K562 (cell line): ENCODE data around the gene TUBA1B. TPM values are rescaled to one million over a fixed set of nuclear protein-coding genes. Genes with fewer than 3 reads are reported as not detected.

ENCODE experiments used
- ASH1L ChIP-seq: fragments of 450-650 bp; IDR thresholded peaks from 2 replicates; pipeline ENCODE4 v1.6.1; 2018; ENCODE audit warnings: borderline replicate concordance, mild to moderate bottlenecking, low read depth; ENCODE audit not compliant: partially characterized antibody
- BRCA1 ChIP-seq, 2 experiments: fragments of 450-650 bp in 1 of 2; sonication (generic) in 1 of 2; formaldehyde crosslinking in 1 of 2; IDR thresholded peaks; 2 replicates each; pipeline versions ENCODE4 v1.5.0 to v1.6.1; 2017 to 2020; ENCODE audit warnings: mild to moderate bottlenecking in 1 of 2, missing genetic modification reagents in 1 of 2
- CSDE1 ChIP-seq, 2 experiments: fragments of 450-650 bp; IDR thresholded peaks; 2 replicates each; pipeline ENCODE4 v1.6.1; 2016; ENCODE audit warnings: mild to moderate bottlenecking in 1 of 2
- CTBP1 ChIP-seq: fragments of 450-650 bp; IDR thresholded peaks from 2 replicates; pipeline ENCODE4 v1.6.1; 2016; ENCODE audit warnings: borderline replicate concordance
- ETS2 ChIP-seq: IDR thresholded peaks from 2 replicates; pipeline ENCODE4 v1.6.1; 2016; ENCODE audit warnings: borderline replicate concordance, missing genetic modification characterization, mild to moderate bottlenecking, moderate library complexity, missing compliant biosample characterization; ENCODE audit not compliant: poor library complexity, severe bottlenecking
- FOXK1 ChIP-seq: sonication (generic); formaldehyde crosslinking; IDR thresholded peaks from 2 replicates; pipeline ENCODE4 v1.8.0; 2022; ENCODE audit warnings: missing genetic modification reagents, mild to moderate bottlenecking, borderline replicate concordance
- NCOA4 ChIP-seq: fragments of 450-650 bp; IDR thresholded peaks from 2 replicates; pipeline ENCODE4 v1.6.1; 2018; ENCODE audit warnings: mild to moderate bottlenecking; ENCODE audit not compliant: partially characterized antibody
- SRSF7 ChIP-seq: fragments of 200-400 bp; formaldehyde crosslinking; optimal IDR thresholded peaks from 2 replicates; pipeline ENCODE3; 2017; ENCODE audit warnings: mild to moderate bottlenecking, low read depth, low read length
- ZKSCAN3 ChIP-seq: fragments of 250-450 bp; sonication (Bioruptor Pico); IDR thresholded peaks from 2 replicates; pipeline ENCODE4 v1.4.0; 2020
- ZNF766 ChIP-seq: fragments of 200-800 bp; sonication (Bioruptor generic); conservative IDR thresholded peaks from 2 replicates; pipeline ENCODE4 v1.6.1; 2016; ENCODE audit warnings: missing genetic modification characterization, missing compliant biosample characterization
- polyA plus RNA-seq, 8 experiments: library from polyadenylated mRNA; depleted of rRNA in 4 of 8; stranded (reverse) in 5 of 8; unstranded in 3 of 8; fragments of >200 nt; fragmentation: Nextera tagmentation in 2 of 8; fragmentation: Illumina TruSeq in 1 of 8; extraction: Ambion mirVana in 2 of 8; extraction: Trizol in 1 of 8; gene quantifications; 2 replicates each; pipeline versions ENCODE4 v1.2.1 to v1.2.3, GENCODE V29; 2011 to 2014; ENCODE audit warnings: inconsistent platforms in 1 of 8, missing spikeins in 1 of 8
- total RNA-seq, 7 experiments: library from RNA; depleted of rRNA in 6 of 7; stranded (reverse); fragments of >200 nt in 6 of 7; fragmentation: Illumina TruSeq in 2 of 7; extraction: Trizol in 2 of 7; gene quantifications; 2 replicates each; pipeline versions ENCODE4 v1.2.1 to v1.2.3, GENCODE V29; 2011 to 2021; ENCODE audit warnings: low replicate concordance in 1 of 7
- TF ChIP-seq, protein P1 (sequence below), 2 experiments: fragments of 450-650 bp; formaldehyde crosslinking in 1 of 2; IDR thresholded peaks; 2 replicates each; pipeline versions ENCODE4 v1.4.0 to v1.6.1; 2014 to 2020; ENCODE audit warnings: mild to moderate bottlenecking in 2 of 2, borderline replicate concordance in 1 of 2, low read depth in 1 of 2
- TF ChIP-seq, protein P2 (sequence below), 2 experiments: fragments of 450-650 bp; IDR thresholded peaks; 2 replicates each; pipeline ENCODE4 v1.6.1; 2016

Gene TUBA1B
- total and polyA plus RNA-seq, 9 of the 15 experiments (the other 6 are each of a cell fraction or from before 2014, with no cell fraction given) = 2,189 to 4,624 (median 2,628) TPM

DNA sequence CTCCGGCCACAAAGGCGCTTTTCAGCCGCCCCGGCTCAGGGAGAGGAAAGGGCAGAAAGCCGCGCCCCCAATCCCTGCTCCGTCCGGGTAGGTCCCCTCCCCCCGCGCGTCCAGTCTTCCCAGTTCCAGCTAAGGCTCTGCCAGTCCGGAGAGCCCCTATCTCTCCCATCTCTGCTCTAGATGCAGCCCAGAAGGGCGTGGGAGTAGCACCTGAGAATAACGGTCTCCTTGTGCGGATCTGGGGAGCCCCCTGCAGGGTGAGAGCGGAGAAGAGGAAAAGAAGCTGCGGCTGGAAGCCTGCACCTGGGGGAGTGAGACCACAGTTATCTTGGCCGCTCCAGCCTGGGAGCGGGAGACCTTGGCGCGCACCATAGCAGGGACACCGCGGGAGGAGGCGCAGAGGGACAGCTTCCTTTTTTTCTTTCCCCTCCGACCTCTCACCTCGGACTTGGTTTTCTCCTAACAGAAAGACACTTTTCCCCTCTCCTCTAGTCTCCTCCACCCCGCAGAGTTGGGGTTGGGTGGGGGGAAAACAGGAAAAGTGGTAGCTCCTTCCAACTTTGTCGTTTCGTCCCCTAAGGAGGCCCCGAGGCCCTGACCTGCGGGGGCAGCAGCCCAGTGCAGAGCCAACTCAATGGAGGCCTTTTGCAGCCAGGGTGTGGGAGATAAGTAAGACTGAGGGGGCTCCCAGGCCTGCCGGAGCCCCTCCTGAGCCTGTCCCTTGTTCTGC is 38.9 kb downstream of the TUBA1B start (continued):
- TF ChIP-seq, protein P1, sequence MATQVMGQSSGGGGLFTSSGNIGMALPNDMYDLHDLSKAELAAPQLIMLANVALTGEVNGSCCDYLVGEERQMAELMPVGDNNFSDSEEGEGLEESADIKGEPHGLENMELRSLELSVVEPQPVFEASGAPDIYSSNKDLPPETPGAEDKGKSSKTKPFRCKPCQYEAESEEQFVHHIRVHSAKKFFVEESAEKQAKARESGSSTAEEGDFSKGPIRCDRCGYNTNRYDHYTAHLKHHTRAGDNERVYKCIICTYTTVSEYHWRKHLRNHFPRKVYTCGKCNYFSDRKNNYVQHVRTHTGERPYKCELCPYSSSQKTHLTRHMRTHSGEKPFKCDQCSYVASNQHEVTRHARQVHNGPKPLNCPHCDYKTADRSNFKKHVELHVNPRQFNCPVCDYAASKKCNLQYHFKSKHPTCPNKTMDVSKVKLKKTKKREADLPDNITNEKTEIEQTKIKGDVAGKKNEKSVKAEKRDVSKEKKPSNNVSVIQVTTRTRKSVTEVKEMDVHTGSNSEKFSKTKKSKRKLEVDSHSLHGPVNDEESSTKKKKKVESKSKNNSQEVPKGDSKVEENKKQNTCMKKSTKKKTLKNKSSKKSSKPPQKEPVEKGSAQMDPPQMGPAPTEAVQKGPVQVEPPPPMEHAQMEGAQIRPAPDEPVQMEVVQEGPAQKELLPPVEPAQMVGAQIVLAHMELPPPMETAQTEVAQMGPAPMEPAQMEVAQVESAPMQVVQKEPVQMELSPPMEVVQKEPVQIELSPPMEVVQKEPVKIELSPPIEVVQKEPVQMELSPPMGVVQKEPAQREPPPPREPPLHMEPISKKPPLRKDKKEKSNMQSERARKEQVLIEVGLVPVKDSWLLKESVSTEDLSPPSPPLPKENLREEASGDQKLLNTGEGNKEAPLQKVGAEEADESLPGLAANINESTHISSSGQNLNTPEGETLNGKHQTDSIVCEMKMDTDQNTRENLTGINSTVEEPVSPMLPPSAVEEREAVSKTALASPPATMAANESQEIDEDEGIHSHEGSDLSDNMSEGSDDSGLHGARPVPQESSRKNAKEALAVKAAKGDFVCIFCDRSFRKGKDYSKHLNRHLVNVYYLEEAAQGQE (IDR thresholded peaks at IDR 0.05; ENCODE audit: borderline replicate concordance) = peak; percentile 85
- TF ChIP-seq, protein P1 (CRISPR knock-in tag; IDR thresholded peaks at IDR 0.05; ENCODE audit: low read depth) = no peak; the same call in 1 of the 2 replicates
- TF ChIP-seq CTBP1 = peak; percentile 100
- TF ChIP-seq ZNF766 (CRISPR knock-in tag) = peak; percentile 58
- TF ChIP-seq ETS2 (tag) = no peak
- no peak for TF ChIP-seq FOXK1 (CRISPR knock-in tag)
- no peak for TF ChIP-seq ZKSCAN3
- TF ChIP-seq ASH1L = no peak
- no peak for TF ChIP-seq SRSF7
- TF ChIP-seq CSDE1 (IDR thresholded peaks at IDR 0.05) = no peak
- TF ChIP-seq, protein P2, sequence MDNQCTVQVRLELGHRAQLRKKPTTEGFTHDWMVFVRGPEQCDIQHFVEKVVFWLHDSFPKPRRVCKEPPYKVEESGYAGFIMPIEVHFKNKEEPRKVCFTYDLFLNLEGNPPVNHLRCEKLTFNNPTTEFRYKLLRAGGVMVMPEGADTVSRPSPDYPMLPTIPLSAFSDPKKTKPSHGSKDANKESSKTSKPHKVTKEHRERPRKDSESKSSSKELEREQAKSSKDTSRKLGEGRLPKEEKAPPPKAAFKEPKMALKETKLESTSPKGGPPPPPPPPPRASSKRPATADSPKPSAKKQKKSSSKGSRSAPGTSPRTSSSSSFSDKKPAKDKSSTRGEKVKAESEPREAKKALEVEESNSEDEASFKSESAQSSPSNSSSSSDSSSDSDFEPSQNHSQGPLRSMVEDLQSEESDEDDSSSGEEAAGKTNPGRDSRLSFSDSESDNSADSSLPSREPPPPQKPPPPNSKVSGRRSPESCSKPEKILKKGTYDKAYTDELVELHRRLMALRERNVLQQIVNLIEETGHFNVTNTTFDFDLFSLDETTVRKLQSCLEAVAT (IDR thresholded peaks at IDR 0.05) = peak; percentile 50 to 83; a peak in 2 of 4 replicates
- TF ChIP-seq BRCA1 (IDR thresholded peaks at IDR 0.05) = no peak
- TF ChIP-seq BRCA1 (CRISPR knock-in tag; IDR thresholded peaks at IDR 0.05) = no peak
- no peak for TF ChIP-seq NCOA4
